A673 (cell line): ENCODE measurements around the gene UBXN10. TPM values are rescaled to one million over a fixed set of nuclear protein-coding genes. Genes with fewer than 3 reads are reported as not detected.
"Not testable (repeated sequence)": the region's sequence is repeated elsewhere in the genome, so short reads cannot be mapped to it uniquely, and the experiment has no call there.

ENCODE experiments used
- BruUV-seq: library from RNA; stranded (reverse); fragments of 400-500 nt; replicated peaks from 2 replicates; lab custom pipeline; 2021; lab: Mats Ljungman, UMichigan
- CTCF ChIA-PET: fragments of 300-600 bp; sonication (Branson Sonifier 250); formaldehyde crosslinking; loops from one replicate; lab custom pipeline; 2022; ENCODE audit warnings: antibody characterized with exemption; lab: Charles Lee
- POLR2A ChIA-PET: fragments of 300-600 bp; sonication (Branson Sonifier 250); formaldehyde crosslinking; loops from one replicate; lab custom pipeline; 2022; ENCODE audit warnings: antibody characterized with exemption; ENCODE audit not compliant: low non-redundant PET; lab: Charles Lee
- DNase-seq: peaks from one replicate; pipeline ENCODE4 v3.0.0-alpha.2; 2015; ENCODE audit warnings: low spot score
- H3K27ac ChIP-seq: fragments of 200-600 bp; sonication (generic); 2 replicates; pipeline ENCODE4 v1.5.1; 2016; ENCODE audit warnings: mixed run types, low read depth, mild to moderate bottlenecking, mixed read lengths, antibody characterized with exemption, low read length; ENCODE audit not compliant: poor library complexity, severe bottlenecking
- H3K27me3 ChIP-seq: fragments of 200-600 bp; sonication (generic); replicated peaks from 2 replicates; pipeline ENCODE4 v1.6.1; 2017; ENCODE audit warnings: mixed run types, low read depth, mild to moderate bottlenecking, mixed read lengths, antibody characterized with exemption, low read length; ENCODE audit not compliant: insufficient read depth, poor library complexity
- H3K36me3 ChIP-seq: fragments of 200-600 bp; sonication (generic); 2 replicates; pipeline ENCODE4 v1.6.1; 2016; ENCODE audit warnings: mixed run types, mild to moderate bottlenecking, mixed read lengths, antibody characterized with exemption, low read length; ENCODE audit not compliant: insufficient read depth, poor library complexity, severe bottlenecking
- H3K4me1 ChIP-seq: fragments of 200-600 bp; sonication (generic); 2 replicates; pipeline ENCODE4 v1.6.1; 2017; ENCODE audit warnings: mixed run types, mild to moderate bottlenecking, mixed read lengths, antibody characterized with exemption, low read length; ENCODE audit not compliant: insufficient read depth, poor library complexity, severe bottlenecking
- H3K4me3 ChIP-seq: fragments of 200-600 bp; sonication (generic); 2 replicates; pipeline ENCODE4 v1.5.1; 2016; ENCODE audit warnings: low read depth, mixed run types, mild to moderate bottlenecking, mixed read lengths, low read length; ENCODE audit not compliant: poor library complexity, severe bottlenecking
- H3K9me3 ChIP-seq: fragments of 200-600 bp; sonication (generic); 2 replicates; pipeline ENCODE4 v1.6.1; 2016; ENCODE audit warnings: mixed run types, low read depth, mild to moderate bottlenecking, mixed read lengths, antibody characterized with exemption, low read length; ENCODE audit not compliant: poor library complexity, severe bottlenecking
- CTCF ChIP-seq: fragments of 300-800, 200-600 bp; sonication (generic); conservative IDR thresholded peaks from 2 replicates; pipeline ENCODE4 v1.5.1; 2017; ENCODE audit warnings: low read depth, mild to moderate bottlenecking, antibody characterized with exemption, low read length, moderate library complexity, mixed read lengths
- EZH2 ChIP-seq: fragments of 200-600 bp; sonication (generic); IDR thresholded peaks from 2 replicates; pipeline ENCODE4 v1.6.1; 2017; ENCODE audit warnings: borderline replicate concordance, low read depth, mild to moderate bottlenecking, mixed read lengths, antibody characterized with exemption, low read length; ENCODE audit not compliant: poor library complexity, severe bottlenecking
- intact Hi-C: fragments of 100-400 bp; cut with micrococcal nuclease; formaldehyde crosslinking; loops from one replicate; pipeline ENCODE4 v1.10.0; 2022; ENCODE audit not compliant: unreplicated experiment
- total RNA-seq: library from RNA; stranded (reverse); gene quantifications from 2 replicates; pipeline ENCODE4 v1.2.3, GENCODE V29; 2021

UBXN10 gene
- total RNA-seq, 1 experiment from 2014 or later = not detected

GRCh38 chr1:20212685-20213331, 26.9 kb downstream of the UBXN10 start:
- H3K27me3 ChIP-seq = peaks cover 48% of the 10 kb centered on the region
- no peaks in the 10 kb centered on the region for H3K9me3 ChIP-seq
- no peak for TF ChIP-seq EZH2
- peak; percentile 93 for TF ChIP-seq CTCF
- H3K4me1 ChIP-seq = no peaks in the 10 kb centered on the region
- no peaks in the 10 kb centered on the region for H3K36me3 ChIP-seq
- CTCF ChIA-PET = interaction anchor here (0.6 to 1.1 kb wide), 6 partner anchors 25 to 1770 kb away, joined by 3 to 11 read pairs (median 9); no protein-coding TSS in a partner anchor
- no peak overlapping the region for H3K27ac ChIP-seq
- DNase-seq = peak; percentile 70
- intact Hi-C loops = loop anchor here (1.0 kb wide), 1 partner anchor 280 kb away; no protein-coding TSS in a partner anchor
- POLR2A ChIA-PET = no interaction called here
- no TSS peak for BruUV-seq
- H3K4me3 ChIP-seq = no peak overlapping the region

GRCh38 chr1:20215716-20216115, 29.8 kb downstream of the UBXN10 start:
- ChIA-PET CTCF (interaction anchor here (1.2 kb wide), 1 partner anchor 213 kb away, joined by 3 read pairs; no protein-coding TSS in a partner anchor), POLR2A (no interaction called here)
- Histone ChIP-seq H3K4me3 (no peak overlapping the region), H3K4me1 (no peaks in the 10 kb centered on the region), H3K27ac (no peak overlapping the region), H3K27me3 (peaks cover 44% of the 10 kb centered on the region), H3K36me3 (no peaks in the 10 kb centered on the region), H3K9me3 (no peaks in the 10 kb centered on the region)
- intact Hi-C loops = no loop called here
- DNase-seq = no peak
- TF ChIP-seq CTCF (no peak), EZH2 (no peak)
- BruUV-seq = no TSS peak

- ChIA-PET POLR2A (no interaction called here), CTCF (interaction anchor here (0.8 to 1.0 kb wide), 2 partner anchors 277 to 278 kb away, joined by 3 to 5 read pairs; no protein-coding TSS in a partner anchor)
- Histone ChIP-seq H3K9me3 (no peaks in the 10 kb centered on the region), H3K36me3 (no peaks in the 10 kb centered on the region), H3K4me3 (no peak overlapping the region), H3K27me3 (peaks cover 39% of the 10 kb centered on the region), H3K4me1 (no peaks in the 10 kb centered on the region), H3K27ac (no peak overlapping the region)
- peak; percentile 30 for DNase-seq
- TF ChIP-seq EZH2 = no peak
- peak; percentile 52 for TF ChIP-seq CTCF
- no TSS peak for BruUV-seq
- intact Hi-C loops = no loop called here
Measured at GRCh38 chr1:20216574-20216973, 30.7 kb downstream of the UBXN10 start.

GRCh38 chr1:20219053-20219452, 33.2 kb downstream of the UBXN10 start:
- peaks cover 23% of the 10 kb centered on the region for H3K27me3 ChIP-seq
- H3K36me3 ChIP-seq, H3K27ac ChIP-seq, H3K4me1 ChIP-seq, H3K4me3 ChIP-seq, intact Hi-C loops, BruUV-seq, POLR2A ChIA-PET, CTCF ChIA-PET, H3K9me3 ChIP-seq, DNase-seq: not testable (repeated sequence)
